HG03025 (cell line): ENCODE measurements around the gene TRAPPC2L.

Source experiments
- ATAC-seq: cut with Tn5 transposase; IDR thresholded peaks from one replicate; pipeline ENCODE4 v1.9.1; 2021; ENCODE audit warnings: mild to moderate bottlenecking, moderate library complexity; ENCODE audit not compliant: unreplicated experiment, low FRiP score

TRAPPC2L gene

DNA sequence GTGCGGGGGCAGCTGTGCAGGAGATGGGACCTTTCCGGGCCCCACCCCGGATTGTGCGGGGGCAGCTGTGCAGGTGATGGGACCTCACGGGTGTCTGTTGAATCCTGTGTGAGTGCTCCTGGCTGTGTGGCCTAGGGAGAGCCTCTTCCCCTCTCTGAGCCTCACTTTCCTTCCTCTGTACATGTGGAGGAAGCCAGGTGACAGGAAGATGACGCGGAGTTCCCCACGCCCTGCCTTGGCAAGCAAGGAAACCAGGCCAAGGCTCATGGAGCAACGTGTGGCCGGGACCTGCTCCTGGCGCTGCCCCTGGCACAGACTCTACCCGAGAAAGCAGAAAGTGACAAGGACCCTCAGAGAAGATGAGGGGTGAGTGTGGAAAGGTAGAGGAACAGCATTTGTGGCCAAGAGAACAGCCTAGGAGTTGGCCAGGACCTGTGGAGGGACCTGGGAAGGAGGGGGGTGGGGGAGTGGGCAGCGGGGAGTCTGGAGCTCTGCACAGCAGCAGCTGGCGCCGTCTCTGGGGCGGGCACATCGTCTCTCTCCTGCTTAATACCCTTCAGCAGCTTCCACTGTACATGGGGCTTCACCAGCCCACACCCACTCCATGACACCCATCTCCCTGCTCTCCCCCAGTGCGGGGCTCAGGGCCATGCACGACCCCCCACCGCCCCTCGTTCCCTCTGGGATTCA, 47.9 kb downstream of the TRAPPC2L start:
- no peak for ATAC-seq

DNA sequence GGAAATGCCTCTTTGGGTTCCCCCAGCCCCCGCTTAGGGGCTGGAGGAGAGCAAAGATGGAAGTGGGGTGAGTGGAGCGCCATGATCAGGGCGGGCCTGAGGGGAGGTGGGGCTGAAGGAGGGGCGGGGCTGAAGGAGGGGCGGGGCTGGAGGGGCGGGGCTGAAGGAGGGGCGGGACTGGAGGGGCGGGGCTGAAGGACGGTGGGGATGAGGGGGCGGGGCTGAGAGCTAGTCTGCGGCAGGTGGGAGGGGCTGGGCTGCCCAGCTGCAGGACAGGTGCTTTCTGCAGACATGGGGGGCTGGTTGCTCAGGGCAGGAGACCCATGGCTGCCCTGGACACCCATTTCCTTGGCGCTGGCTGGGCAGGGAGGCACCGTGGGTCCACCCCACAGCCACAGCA, 48.6 kb downstream of the TRAPPC2L start:
- no peak for ATAC-seq

GRCh38 chr16:88906020-88906419, 49.1 kb downstream of the TRAPPC2L start:
- no peak for ATAC-seq

DNA sequence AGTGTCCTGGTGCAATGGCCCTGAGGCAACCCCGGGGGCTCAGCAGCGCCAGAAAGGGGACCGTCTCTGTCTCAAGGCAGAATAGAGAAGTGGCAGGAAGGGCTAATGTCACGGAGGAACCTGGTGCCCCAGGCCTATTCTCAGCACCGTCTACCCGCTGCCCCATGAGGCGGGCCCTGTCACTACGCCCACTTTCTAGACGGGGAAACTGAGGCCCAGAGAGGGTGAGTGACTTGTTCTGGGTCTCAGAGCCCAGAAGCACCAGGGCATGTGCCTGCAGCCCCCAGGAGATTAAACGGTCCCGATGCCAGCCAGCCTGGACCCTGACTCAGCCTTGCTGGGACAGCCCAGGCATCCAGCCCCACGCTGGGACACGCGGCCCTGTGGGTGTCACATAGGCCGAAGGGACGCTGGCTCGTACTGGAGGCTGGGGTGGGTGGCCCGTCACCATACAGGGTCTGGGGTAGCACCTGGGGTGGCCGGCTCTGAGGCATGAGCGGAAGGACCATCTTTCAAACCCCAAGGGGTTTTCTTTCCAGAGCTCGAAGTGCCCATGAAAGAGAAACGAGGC, 49.7 kb downstream of the TRAPPC2L start:
- ATAC-seq = no peak

DNA sequence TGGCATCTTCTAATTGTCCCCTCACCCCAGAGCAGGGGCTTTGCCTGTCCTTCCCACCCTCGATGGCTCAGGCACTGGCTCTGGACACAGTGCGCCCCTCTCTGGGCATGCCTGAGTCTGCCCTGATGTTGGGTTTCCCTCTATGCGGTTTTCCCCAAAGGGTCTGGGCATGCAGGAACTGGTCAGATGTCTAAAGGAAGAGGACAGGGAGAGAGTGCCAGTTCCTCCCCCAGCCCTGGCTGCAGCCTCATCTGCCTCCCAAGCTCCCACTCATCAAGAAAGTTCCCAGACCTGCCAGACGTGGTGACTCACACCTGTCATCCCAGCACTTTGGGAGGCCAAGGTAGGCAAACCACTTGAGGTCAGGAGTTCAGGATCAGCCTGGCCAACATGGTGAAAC, 50.8 kb downstream of the TRAPPC2L start:
- ATAC-seq = no peak

DNA sequence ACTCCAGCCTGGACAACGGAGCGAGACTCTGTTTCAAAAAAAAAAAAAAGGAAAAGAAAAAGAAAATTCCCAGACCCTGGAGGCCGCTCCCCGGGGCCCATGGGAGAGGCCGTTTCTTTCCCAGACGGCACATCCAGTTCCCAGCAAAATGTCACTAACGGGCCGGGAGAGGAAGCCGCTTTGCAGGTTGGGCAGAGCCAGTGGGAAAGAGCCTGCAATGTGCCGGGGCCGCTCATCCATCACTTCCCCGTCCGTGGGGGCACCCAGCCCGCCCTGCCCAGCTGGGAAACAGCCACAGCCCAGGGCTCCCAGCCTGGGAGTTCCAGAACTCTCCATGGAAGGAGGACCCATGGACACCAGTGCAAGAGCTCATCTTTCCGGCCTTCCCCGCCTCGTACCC, 51.4 kb downstream of the TRAPPC2L start:
- no peak for ATAC-seq

GRCh38 chr16:88909431-88910210, 52.7 kb downstream of the TRAPPC2L start:
- ATAC-seq = no peak

DNA sequence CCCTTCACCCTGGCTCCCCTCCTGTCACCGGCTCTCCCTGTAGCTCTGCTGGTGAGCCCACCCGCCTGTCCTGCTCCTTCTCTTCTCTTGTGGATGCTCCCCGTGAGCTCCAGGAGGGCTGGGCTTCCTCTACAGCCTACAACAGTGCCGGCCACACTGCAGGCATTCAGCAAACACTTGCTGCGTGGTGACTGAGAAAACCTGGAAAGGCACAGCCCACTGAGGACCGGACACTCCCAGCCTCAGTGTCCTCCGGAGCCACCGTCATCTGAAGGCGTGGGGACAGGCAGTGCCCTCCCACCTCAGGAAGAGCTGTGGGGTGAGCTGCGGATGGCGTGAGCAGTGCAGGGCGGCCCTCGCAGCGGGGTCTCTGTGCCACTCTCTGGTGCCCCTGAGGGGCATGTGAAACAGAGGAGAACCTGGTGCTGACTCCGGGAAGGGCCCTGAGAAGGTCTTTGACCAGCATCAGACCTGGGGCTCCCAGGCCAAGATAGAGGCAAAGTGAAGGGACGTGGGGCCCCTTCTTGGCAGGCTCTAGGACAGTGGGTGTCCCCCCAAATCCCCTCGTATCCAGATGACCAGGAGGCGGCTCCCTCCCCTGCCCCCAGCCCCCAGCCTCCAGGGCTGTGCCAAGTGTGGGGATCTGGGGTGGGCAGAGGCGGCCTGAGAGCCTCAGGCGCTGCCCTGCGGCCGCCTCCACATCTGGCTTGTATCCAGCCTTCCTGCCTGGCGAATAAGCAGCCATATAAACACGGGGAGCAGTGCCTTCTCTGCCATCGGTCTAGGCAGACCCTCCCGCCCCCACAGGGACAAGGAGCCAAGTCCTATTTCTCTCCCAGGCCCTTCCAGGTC, 53.6 kb downstream of the TRAPPC2L start:
- ATAC-seq = no peak

DNA sequence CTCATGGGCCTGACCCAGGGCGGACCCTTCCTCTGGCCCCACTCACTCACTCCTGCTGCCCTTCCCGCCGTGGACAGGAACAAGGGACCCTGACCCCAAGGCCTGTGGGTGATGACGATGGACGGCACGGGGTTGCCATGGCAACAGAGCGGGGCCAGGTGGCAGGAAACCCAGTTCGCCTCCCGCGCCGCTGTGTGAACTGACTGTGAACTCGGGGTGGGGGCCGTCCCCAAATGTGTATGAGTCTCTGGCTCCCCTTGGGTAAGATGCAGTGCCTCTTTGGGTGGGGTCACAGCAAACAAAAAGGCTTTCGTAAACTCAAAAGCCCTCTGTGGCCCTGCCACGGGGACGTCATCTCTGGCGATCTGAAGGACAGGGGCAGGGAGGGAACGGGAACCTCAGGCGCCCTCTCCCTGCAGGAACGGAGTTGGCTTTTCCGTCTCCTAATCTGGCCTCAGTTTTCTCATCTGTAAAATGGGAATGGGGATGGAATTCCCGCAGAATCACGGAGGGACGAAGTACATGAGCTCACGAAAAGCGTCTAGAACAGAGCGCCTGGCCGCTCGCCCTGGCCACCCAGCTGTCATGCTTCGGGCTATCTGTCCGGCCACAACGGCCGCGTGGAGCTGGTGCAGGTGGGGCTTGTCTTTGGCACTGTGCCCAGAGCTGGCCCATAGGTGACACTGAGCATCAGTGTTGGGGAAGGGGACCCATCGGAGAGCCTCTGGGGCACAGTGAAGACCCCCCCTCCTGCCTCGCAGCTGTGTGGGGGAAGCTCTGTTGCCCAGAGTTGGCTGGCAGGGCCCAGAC, 54.4 kb downstream of the TRAPPC2L start:
- no peak for ATAC-seq

DNA sequence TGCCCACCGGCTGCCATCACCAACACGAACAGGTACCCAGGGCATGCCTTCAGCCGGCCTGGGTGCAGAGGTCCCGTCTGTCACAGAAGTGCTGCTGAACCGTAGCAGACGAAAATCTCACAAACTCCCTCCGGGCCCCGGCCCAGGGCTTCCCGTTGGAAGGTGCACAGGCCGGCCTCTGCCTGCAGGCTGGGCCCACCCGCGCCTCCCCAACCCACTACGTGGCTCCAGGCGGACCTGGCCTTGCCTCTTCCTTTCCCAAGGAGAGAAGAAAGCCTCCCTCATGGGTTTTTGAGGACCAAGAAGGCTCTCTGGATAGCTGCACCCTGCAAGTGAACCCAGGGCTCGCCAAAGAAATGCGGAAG, 55.0 kb downstream of the TRAPPC2L start:
- ATAC-seq = no peak
